Dermis microvascular lymphatic vessel endothelial cell (primary cell): ENCODE data around the gene PDE8B. TPM values are rescaled to one million over a fixed set of nuclear protein-coding genes. Genes with fewer than 3 reads are reported as not detected.

Experiments used
- DNase-seq, 2 donors: peaks; one replicate each; pipeline versions ENCODE4 v3.0.0 to v3.0.0-alpha.2; 2010; ENCODE audit warnings: low read depth in 2 of 2
- total RNA-seq: library from RNA; depleted of rRNA; stranded (reverse); fragments of >200 nt; gene quantifications from 2 replicates; pipeline ENCODE4 v1.2.1, GENCODE V29; 2014

Gene PDE8B
- total RNA-seq, 1 donor from 2014 or later, result not detected

DNA sequence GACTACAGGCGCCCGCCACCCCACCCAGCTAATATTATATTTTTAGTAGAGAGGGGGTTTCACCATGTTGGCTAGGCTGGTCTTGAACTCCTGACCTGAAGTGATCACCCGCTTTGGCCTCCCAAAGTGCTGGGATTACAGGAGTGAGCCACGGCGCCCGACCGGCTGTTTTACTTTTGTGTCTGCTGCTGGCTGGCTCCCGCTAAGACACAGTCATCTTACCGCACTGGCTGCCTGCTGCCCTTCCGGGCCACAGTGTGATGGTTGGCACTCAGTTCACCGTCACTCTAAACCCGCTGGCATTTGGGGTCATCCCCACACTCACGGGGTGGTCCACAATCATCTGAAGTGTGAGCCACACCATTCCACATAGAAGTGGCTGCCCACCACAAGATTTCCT, 188.0 kb downstream of the PDE8B start:
- no peak for DNase-seq

DNA sequence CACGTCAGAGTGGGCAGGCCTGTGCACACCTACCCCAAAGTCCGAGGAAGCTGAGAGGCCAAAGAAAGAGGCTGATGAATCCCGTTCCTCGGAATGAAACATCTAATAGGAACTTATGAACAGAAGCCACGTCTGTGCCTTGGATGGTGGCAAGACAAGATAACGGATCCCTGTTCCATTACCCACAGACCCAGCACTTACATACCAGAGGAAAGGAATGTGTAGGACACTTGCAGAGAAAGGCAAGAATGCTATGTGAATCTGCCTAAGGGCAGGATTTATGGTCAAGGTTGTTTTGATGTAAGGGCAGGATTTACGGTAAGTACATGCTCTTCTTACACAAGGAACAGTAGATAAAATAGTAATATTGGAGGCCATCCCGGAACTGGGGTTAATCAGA, 188.4 kb downstream of the PDE8B start:
- DNase-seq, result no peak

DNA sequence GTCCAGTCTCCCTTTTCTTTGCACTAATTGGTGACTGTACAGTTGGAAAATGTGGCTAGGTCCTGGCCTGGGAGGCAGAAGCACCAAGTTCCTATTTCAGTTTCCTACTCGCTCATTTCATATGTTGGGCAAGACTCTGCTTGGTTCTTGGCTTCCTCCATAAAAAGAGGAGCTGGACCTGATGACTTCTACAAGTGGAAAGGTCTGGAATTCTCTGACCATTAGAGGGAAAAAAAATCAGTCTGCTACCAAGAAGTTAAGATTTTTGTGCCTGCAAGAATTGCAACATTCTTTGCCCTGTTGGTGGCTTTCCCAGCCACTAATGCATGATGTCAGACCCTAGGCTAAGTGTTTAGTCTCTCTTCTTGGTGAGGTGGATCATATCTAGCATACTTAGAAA, 190.2 kb downstream of the PDE8B start:
- no peak for DNase-seq

DNA sequence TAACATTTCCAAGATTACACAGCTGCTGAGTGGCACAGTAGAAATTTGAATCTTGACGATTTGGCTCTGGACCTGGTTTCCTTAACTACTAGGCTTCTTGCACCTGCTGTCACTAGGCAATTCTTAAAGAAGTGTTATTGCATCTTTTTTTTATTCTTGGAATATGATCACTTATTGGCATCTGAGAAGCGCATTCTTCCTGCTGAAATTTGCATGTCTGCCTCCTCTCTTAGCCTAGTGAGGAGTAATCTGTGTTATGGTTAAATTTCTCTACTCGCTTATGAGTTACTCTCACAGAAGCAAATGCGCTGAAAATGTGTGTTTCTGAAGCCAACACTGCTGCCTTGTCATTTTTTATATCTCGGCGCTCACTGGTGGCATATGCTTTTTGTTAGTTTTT, 192.3 kb downstream of the PDE8B start:
- no peak for DNase-seq

DNA sequence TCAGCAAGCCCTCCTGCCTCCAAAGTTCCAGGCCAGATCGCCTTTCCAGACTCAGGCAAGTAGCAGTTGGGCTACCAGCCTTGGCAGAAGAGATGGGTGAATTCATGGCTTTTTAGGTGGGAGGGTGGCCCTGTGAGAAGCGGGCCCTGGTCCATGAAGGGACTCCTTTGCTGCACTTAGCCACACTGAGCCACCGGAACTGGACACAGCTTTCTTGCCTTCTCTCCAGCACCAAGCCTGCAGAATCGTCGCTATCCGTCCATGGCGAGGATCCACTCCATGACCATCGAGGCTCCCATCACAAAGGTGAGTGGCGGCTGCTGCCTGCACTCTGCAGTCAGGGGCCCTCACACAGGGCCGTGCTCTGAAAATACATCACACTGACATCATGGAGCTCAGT, 196.7 kb downstream of the PDE8B start:
- no peak for DNase-seq

DNA sequence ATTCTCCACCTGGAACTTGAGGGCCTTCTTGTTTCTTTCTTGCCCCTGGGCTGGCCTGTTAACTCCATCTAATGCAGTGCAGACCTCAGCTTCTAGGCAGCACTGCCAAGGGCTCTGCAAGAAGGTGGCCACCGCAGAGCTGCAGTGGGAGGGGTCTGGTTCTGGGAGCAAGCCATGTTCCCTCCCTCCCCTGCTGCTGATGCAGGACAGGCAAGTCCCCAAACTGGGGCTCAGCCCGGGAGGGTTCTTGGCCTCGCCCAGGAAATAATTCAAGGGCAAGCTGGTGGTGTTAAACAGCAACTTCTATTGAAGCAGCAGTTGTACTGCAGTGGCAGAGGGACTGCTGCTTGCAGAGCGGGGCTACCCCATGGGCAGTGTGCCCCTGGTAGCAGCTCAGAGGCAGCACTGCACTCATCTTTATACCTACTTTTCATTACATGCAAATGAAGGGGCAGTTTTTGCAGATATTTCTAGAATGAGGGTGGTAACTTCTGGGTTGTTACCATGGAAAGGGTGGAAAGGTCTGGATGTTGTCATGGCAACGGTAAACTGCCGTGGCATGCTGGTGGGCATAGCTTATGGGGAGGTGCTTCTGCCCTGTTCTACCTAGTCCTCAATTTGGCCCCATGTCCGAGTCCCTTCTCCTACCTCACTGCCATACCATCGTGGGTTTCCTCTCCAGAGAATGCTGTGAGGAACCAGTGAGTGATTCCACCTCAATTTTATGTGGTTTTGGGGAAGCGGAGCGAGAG, 199.6 kb downstream of the PDE8B start:
- DNase-seq, result no peak

DNA sequence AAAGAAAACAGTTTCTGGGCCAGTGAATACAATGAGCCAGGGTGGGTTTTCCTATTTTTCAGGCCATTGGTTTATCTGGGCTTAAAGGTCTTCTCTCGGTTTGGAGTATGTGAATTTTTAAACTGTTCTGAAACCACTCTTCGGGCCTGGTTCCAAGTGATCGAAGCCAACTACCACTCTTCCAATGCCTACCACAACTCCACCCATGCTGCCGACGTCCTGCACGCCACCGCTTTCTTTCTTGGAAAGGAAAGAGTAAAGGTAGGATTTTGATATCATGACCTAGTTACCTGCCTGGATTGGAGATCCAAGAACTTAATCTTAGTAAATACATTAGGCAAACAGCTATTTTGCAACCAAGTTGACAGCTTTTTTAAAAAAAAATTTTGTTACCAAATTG, 202.6 kb downstream of the PDE8B start:
- no peak for DNase-seq

DNA sequence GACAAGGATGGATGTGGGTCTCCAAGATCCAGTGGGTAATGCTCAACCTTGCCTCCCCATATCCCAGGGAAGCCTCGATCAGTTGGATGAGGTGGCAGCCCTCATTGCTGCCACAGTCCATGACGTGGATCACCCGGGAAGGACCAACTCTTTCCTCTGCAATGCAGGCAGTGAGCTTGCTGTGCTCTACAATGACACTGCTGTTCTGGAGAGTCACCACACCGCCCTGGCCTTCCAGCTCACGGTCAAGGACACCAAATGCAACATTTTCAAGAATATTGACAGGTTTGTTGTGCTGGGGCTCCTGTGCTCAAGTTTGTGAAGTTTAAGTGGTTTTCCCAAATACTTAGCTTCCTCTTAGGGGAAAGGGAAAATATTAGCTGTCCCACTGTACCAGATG, 207.7 kb downstream of the PDE8B start:
- no peak for DNase-seq

DNA sequence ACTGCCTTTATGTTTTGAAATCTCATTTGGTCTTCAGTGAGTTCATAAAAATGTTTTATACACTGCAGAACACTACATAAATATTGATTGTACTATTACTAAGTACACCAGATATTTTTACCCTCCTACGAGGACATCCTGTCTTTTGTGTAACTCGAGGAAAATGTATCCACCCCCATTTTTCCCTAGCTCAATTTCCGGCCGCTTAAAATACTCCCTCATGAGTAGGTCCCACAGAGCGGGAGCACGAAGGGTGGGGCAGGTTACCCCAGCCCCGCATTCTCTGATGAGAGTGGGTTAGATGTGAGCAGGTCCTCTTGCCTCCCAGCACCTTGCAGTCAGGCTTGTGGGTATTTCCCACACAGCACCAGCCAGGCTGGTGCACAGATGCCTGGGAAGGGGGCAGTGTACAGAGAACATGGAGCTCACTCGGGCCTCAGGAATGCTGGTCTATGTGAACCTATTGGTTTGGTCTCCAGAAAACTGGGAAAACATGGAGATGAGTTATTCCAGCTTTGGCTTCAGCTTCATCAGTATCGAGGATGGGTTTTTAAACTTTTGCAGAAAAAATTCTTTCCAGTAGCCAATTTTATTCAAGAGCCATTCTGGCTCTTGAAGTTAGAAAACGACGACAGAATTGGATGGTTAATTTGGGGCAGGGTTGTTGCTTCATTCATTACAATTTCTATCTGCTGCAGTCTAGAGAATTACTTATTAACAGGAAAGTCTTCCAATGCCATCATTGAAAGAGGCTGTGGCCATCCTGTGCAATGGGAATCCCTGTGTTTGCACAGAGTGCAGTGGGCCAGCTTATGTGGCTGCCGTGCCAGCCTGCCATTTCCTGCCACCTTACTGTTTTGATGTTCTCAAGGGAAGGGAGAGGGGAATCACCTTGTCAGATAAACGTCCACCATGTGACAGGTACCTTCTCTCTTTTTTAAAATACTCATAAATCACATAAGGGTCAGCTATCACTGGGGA, 208.4 kb downstream of the PDE8B start:
- DNase-seq, result peak; percentile 7 to 28

DNA sequence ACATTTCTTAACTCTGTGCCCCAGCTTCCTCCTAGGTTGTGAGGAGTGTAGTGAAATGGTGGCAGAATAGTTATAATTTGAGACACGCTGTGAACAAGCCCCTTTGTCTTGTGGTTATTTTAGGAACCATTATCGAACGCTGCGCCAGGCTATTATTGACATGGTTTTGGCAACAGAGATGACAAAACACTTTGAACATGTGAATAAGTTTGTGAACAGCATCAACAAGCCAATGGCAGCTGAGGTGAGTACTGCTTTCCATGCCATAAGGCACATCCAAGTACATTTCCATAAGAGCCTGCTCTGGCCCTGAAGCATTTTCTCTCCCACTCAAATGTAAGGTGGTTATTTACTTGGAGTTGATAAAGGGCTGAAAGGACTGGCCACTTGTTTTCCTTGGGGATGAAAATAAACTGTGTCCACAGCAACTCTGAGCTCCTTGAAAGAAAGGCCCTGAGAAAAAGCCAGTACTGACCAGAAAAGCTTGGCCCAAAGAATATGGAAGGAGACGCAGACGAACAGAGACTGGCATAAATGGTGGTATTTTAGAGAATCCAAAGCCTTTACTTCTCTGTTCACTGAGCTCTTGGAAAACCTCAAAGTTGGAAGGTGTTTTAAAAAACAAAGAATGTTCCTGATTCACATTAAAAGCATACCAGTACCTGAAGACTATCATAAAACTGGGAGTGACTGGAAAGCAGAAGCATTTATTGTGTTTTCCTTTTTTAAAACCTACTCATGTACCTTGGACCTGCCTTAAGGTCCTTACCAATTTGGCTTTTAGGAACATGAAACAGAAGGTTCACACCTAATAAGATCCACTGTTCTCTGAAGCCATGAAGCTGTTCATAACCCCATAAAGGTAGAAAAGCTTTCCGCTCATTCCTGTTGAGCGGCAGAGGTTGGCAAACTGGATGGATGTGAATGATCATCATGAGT, 209.4 kb downstream of the PDE8B start:
- DNase-seq, result no peak

DNA sequence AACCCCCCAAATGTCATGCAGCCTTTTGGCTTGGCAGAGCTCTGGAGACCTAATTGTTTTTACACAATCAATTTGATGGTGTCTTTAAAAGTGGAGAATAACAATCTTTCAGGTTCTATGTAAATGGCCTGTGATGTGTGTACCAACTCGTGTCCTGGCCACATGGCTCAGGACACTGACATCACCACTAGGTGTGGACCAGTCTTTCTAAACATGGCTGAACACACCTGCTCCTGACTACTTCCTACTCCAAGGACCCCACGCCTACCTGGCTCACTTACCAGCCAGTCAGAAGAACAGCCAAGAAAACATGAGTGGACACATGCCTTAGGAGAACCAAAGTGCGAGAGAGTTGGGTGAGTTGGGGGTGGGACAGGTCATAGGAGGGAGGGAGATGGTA, 210.5 kb downstream of the PDE8B start:
- no peak for DNase-seq

DNA sequence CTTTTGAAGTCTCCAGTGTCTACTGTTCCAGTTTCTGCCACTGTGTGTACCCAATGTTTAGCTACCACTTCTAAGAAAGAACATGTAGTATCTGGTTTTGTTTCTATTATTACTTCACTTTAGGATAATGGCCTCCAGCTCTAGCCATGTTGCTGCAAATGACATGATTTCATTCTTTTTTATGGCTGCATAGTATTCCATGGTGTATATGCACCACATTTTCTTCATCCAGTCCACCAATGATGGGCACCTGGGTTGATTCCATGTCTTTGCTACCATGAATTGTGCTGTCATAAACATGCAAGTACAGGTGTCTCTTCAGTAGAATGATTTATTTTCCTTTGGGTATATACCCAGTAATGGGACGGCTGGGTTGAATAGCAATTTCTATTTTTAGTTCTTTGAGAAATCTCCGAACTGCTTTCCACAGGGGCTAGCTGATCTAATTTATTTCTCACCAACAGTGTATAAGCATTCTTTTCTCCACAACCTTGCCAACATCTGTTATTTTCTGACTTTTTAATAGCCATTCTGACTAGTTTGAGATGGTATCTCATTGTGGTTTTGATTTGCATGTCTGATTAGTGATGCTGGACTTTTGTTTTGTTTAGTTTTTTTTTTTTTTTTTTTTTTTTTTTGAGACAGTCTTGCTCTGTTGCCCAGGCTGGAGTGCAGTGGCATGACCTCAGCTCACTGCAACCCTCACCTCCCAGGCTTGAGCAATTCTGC, 212.7 kb downstream of the PDE8B start:
- no peak for DNase-seq

DNA sequence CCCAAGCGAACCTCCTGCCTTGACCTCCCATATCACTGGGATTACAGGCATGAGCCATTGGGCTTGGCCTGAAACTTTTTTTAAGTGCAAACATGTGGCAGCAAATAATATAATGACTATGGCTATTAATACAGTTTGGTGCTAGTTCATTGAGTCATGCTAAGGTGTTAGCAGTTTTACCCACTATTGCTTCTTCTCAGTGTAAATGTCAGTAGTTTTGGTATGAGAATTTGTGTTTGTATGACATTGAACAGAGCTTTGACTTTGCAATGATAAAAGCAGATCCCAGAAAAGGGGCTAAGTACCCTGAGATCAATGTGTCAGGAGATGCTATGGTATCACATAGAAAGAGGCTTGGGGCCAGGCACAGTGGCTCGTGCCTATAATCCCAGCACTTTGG, 214.4 kb downstream of the PDE8B start:
- DNase-seq, result no peak

DNA sequence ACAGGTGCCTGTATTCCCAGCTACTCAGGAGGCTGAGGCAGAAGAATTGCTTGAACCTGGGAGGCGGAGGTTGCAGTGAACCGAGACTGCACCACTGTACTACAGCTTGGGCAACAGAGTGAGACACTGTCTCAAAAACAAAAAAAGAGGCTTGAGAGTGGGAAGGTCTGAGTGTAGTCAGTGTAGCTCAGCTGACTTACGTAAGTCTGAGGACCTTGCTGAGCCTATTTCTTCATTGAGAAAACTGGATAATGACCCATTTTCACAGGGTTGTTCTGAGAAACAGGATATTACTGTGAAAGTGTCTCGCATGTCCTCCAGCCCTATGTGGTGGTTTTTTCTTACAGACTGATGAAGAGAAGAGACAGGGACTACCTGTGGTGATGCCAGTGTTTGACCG, 214.9 kb downstream of the PDE8B start:
- no peak for DNase-seq

DNA sequence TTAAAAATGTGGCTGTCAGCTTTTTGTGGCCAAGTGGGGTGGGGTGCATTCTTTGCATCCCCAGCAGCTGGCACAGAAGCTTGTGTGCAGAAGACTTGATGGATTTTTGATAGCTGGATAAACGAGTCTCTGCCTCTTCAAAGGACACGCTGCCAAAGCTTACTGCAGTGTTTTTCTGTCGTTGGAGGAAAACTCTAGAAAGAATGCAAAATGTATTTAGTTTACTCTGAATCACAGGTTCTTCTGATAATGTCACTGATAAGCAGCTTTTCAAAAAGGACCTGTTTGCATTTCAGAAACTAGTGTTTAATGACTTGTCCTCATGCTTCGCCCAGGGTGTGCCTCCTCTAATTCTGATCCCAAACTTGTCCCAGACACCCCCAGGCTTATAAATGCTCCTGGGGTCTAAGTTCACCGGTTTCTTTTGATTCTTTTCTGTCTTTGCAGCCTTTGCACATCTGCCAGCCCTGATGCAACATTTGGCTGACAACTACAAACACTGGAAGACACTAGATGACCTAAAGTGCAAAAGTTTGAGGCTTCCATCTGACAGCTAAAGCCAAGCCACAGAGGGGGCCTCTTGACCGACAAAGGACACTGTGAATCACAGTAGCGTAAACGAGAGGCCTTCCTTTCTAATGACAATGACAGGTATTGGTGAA, 215.6 kb downstream of the PDE8B start:
- DNase-seq, result no peak

DNA sequence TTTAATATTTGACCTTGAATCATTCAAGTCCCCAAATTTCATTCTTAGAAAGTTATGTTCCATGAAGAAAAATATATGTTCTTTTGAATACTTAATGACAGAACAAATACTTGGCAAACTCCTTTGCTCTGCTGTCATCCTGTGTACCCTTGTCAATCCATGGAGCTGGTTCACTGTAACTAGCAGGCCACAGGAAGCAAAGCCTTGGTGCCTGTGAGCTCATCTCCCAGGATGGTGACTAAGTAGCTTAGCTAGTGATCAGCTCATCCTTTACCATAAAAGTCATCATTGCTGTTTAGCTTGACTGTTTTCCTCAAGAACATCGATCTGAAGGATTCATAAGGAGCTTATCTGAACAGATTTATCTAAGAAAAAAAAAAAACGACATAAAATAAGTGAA, 216.2 kb downstream of the PDE8B start:
- no peak for DNase-seq

DNA sequence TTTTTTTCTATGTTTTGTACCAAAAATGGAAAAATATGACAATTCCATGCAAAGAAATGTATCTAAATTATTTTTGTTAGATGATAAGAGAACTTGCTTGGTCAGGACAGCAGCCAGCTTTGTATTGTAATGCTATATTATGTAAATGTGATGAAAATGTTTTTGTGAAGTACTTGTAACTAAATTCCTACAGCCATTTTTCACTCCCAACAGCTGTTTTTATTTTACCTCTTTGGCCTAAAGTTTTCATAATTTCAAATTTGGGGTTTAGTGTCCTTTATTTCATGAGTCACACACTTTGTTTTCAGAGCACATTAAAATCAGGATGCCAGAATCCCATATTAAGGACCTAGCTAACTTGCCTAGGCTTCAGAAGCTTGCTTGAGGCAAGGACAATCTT, 217.5 kb downstream of the PDE8B start:
- no peak for DNase-seq

DNA sequence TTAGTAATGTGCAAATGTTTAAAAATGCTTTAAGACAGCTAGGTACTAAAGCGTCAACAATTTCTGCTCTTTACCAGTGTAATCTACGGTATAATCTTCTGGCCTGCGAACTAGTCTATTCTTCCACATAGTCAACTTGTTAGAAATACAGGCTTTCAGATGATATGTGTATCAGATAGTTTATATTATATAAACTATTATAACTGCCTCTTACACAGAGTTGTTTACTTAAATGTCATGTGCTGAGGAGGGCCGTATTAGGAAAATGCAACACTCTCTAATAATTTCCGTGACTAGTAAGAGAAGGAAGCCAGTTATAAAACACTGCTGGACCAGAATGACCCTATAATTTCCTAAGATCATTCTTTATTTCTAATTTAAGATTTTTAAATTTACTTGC, 218.0 kb downstream of the PDE8B start:
- no peak for DNase-seq

DNA sequence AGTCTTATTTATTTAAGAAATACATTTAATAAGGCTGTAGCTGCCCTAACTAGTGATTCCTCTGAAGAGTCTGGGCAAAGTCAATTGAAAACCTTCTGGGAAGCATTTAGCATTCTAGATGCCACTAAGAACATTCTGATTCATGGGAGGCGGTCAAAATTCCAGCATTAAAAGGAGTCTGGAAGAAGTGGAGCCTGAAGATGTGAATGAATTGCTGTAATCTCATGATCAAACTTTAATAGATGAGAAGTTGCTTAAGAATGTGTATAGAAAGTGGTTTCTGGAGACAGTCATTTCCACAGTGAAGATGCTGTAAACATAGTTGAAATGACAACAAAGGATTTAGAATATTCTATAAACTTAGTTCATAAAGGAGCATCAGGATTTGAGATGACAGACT, 220.2 kb downstream of the PDE8B start:
- no peak for DNase-seq

DNA sequence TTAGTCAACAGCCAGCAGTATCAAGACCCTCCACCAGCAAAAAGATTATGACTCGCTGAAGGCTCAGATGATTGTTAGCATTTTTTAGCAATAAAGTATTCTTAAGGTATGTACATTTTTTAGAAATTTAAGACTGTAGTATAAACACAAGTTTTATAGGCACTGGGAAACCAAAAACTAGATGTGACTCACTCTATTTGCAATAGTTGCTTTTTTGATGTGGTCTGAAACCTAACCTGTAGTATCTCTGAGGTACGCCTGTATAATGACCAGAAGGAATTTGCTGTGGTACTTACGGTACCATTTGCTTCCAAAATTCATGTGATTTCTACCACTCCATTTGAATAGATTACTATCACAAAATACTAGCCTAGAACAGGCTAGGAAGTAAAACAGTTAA, 220.8 kb downstream of the PDE8B start:
- DNase-seq, result no peak
